Measurements from ENCODE around the gene RBM20.
"Not testable (repeated sequence)": the region's sequence is repeated elsewhere in the genome, so short reads cannot be mapped to it uniquely, and the experiment has no call there.

RBM20 gene

GRCh38 chr10:110643653-110644597 lies at the start of gene RBM20:
Gene RBM20, plus strand, starts transcription at chr10:110644336. Its CDS starts 119 bp downstream, at chr10:110644455.
- no peak for DNase-seq

- DNase-seq, result no peak
These were observed 46.7 kb upstream of the RBM20 start for GRCh38 chr10:110597476-110597875.

- no peak for DNase-seq
These were observed 43.5 kb upstream of the RBM20 start for GRCh38 chr10:110600487-110601101.

- no peak for DNase-seq
These were observed 42.6 kb upstream of the RBM20 start for GRCh38 chr10:110601581-110601980.

- no peak for DNase-seq
These were observed 36.0 kb upstream of the RBM20 start for GRCh38 chr10:110608087-110608486.

GRCh38 chr10:110609605-110610004 lies 34.5 kb upstream of the RBM20 start:
- DNase-seq, result no peak

GRCh38 chr10:110610308-110610774 lies 33.8 kb upstream of the RBM20 start:
- no peak for DNase-seq

- not testable (repeated sequence) for DNase-seq
These were observed 33.4 kb upstream of the RBM20 start for GRCh38 chr10:110610781-110611180.

- no peak for DNase-seq
These were observed 32.0 kb upstream of the RBM20 start for GRCh38 chr10:110612087-110612486.

- no peak for DNase-seq
These were observed 31.5 kb upstream of the RBM20 start for GRCh38 chr10:110612629-110613028.

GRCh38 chr10:110613341-110613995 lies 30.7 kb upstream of the RBM20 start:
- no peak for DNase-seq

- DNase-seq, result no peak
These were observed 30.1 kb upstream of the RBM20 start for GRCh38 chr10:110613996-110614495.

GRCh38 chr10:110615057-110615747 lies 28.9 kb upstream of the RBM20 start:
- no peak for DNase-seq

- no peak for DNase-seq
These were observed 27.6 kb upstream of the RBM20 start for GRCh38 chr10:110616493-110617033.

- DNase-seq, result no peak
These were observed 26.5 kb upstream of the RBM20 start for GRCh38 chr10:110617425-110618229.

GRCh38 chr10:110618230-110618610 lies 25.9 kb upstream of the RBM20 start:
- DNase-seq, result no peak

GRCh38 chr10:110619514-110620397 lies 24.4 kb upstream of the RBM20 start:
- no peak for DNase-seq

- DNase-seq, result no peak
These were observed 23.8 kb upstream of the RBM20 start for GRCh38 chr10:110620398-110620719.

GRCh38 chr10:110623316-110623715 lies 20.8 kb upstream of the RBM20 start:
- not testable (repeated sequence) for DNase-seq

GRCh38 chr10:110625356-110625894 lies 18.7 kb upstream of the RBM20 start:
- no peak for DNase-seq

Data from cortex of kidney (tissue), 1 donor.